Measurements from ENCODE around the gene NDOR1. TPM values are rescaled to one million over a fixed set of nuclear protein-coding genes. Genes with fewer than 3 reads are reported as not detected.

The NDOR1 gene
- total and polyA plus RNA-seq, 2 of the 8 experiments (the other 6 are each of a cell fraction or from before 2014, with no cell fraction given): 25.7 to 32.3 TPM

DNA sequence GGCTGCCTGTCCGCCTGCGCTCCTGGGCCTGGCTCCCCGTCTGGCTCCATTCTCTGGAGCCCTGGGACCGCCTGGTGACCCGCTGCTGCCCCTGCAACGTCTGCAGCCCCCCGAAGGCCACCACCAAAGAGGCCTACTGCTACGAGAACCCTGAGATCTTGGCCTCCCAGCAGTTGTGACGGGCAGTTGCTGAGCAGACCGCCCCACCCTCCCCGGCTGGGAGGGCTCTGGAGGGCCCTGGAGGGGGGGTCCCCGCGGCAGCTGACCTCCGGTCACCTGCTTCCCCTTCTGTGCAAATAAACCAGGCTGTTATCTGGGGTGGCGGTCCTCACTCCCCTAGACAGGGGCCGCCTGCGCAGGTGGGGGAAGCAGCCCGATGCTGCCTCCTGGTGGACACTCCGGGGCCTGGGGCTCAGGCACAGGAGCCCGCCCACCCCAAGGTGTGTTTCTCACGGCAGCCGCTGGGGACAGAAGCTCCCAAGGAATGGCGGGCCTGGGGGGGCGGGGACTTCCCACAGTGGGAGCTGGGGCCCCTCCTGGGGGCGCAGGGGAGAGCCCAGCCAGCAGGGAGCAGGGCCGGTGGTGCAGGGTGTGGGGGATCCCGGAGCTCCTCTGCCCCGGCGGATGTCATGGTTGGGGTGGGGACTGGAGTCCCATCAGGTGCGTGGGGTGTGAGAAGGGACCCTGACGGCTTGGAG, 30.9 kb downstream of the NDOR1 start (continued):
- TF ChIP-seq CHD1 (IDR thresholded peaks at IDR 0.05; ENCODE audit: low read depth, low read length): no peak
- TF ChIP-seq JUN (IDR thresholded peaks at IDR 0.05; ENCODE audit: low read depth, low read length): no peak
- TF ChIP-seq JUND (IDR thresholded peaks at IDR 0.05; ENCODE audit: low read length): no peak
- no peak for TF ChIP-seq CBX5 (IDR thresholded peaks at IDR 0.05; ENCODE audit: low read depth, low read length)
- TF ChIP-seq, protein P1, sequence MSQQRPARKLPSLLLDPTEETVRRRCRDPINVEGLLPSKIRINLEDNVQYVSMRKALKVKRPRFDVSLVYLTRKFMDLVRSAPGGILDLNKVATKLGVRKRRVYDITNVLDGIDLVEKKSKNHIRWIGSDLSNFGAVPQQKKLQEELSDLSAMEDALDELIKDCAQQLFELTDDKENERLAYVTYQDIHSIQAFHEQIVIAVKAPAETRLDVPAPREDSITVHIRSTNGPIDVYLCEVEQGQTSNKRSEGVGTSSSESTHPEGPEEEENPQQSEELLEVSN (IDR thresholded peaks at IDR 0.05): no peak
- no peak for TF ChIP-seq SUZ12 (IDR thresholded peaks at IDR 0.05; ENCODE audit: low read length)
- TF ChIP-seq, protein P2, sequence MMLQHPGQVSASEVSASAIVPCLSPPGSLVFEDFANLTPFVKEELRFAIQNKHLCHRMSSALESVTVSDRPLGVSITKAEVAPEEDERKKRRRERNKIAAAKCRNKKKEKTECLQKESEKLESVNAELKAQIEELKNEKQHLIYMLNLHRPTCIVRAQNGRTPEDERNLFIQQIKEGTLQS (IDR thresholded peaks at IDR 0.05; ENCODE audit: insufficient read depth, low read depth, low read length): no peak
- TF ChIP-seq SAP30 (IDR thresholded peaks at IDR 0.05; ENCODE audit: insufficient read depth, insufficient replicate concordance, low read length): no peak
- TF ChIP-seq, protein P3, sequence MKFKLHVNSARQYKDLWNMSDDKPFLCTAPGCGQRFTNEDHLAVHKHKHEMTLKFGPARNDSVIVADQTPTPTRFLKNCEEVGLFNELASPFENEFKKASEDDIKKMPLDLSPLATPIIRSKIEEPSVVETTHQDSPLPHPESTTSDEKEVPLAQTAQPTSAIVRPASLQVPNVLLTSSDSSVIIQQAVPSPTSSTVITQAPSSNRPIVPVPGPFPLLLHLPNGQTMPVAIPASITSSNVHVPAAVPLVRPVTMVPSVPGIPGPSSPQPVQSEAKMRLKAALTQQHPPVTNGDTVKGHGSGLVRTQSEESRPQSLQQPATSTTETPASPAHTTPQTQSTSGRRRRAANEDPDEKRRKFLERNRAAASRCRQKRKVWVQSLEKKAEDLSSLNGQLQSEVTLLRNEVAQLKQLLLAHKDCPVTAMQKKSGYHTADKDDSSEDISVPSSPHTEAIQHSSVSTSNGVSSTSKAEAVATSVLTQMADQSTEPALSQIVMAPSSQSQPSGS (IDR thresholded peaks at IDR 0.05; ENCODE audit: low read length): no peak
- no peak for TF ChIP-seq BRCA1 (IDR thresholded peaks at IDR 0.05; ENCODE audit: low read depth, low read length)
- no peak for TF ChIP-seq HDAC6 (IDR thresholded peaks at IDR 0.05; ENCODE audit: low read depth, low read length)
- TF ChIP-seq TAF7 (optimal IDR thresholded peaks at IDR 0.05; ENCODE audit: borderline replicate concordance, low read depth, low read length): peak; percentile 85
- TF ChIP-seq ZNF274 (IDR thresholded peaks at IDR 0.05; ENCODE audit: borderline replicate concordance, extremely low read depth, low read length): no peak
- no peak for TF ChIP-seq RBBP5 (IDR thresholded peaks at IDR 0.05; ENCODE audit: borderline replicate concordance, low read depth, low read length)

Data from H1 (cell line).